ENCODE results near the gene LACTBL1. TPM values are rescaled to one million over a fixed set of nuclear protein-coding genes. Genes with fewer than 3 reads are reported as not detected.

Gene LACTBL1
- total and polyA plus RNA-seq, 4 donors, result not detected

Other genes starting within 250 kb of the LACTBL1 start
- gene TEX46, start 43.0 kb upstream of the LACTBL1 start, total RNA-seq, result not detected
- not detected for gene TEX46, start 43.0 kb upstream of the LACTBL1 start, polyA plus RNA-seq
- gene KDM1A, start 46.6 kb upstream of the LACTBL1 start, total RNA-seq, result 10 to 100 TPM; 28.3 to 46.7 TPM
- 10 to 100 TPM in 1 of 2 donors, 1 to 10 TPM in 1; 7.4 to 14.7 TPM for gene KDM1A, start 46.6 kb upstream of the LACTBL1 start, polyA plus RNA-seq
- gene LUZP1, start 196.0 kb upstream of the LACTBL1 start, total RNA-seq, result 1 to 10 TPM; 4.3 to 5.9 TPM
- gene LUZP1, start 196.0 kb upstream of the LACTBL1 start, polyA plus RNA-seq, result 1 to 10 TPM; 2.6 to 9.3 TPM
- under 1 TPM in 1 of 2 donors, not detected in 1; 0.05 TPM for gene HTR1D, start 244.6 kb upstream of the LACTBL1 start, total RNA-seq
- not detected for gene HTR1D, start 244.6 kb upstream of the LACTBL1 start, polyA plus RNA-seq